K562 (cell line): Measurements from ENCODE around the gene YJEFN3. TPM values are rescaled to one million over a fixed set of nuclear protein-coding genes. Genes with fewer than 3 reads are reported as not detected.

Experiments
- ATAC-seq: fragments of 200-7000 bp; cut with Tn5 transposase; 3 replicates; pipeline ENCODE4 v1.9.1; 2020; ENCODE audit warnings: moderate library complexity
- BruUV-seq: library from RNA; stranded (reverse); fragments of 400-500 nt; replicated peaks from 2 replicates; lab custom pipeline; 2021; lab: Mats Ljungman, UMichigan
- CTCF ChIA-PET: fragments of 300-600 bp; formaldehyde crosslinking; extraction: SDS; loops from one replicate; lab custom pipeline; 2021; ENCODE audit warnings: low intra/inter-chr PET ratio; lab: Yijun Ruan, JAX
- POLR2A ChIA-PET: fragments of 300-600, 350-650 bp; sonication (Branson Sonifier 250); formaldehyde crosslinking; extraction: SDS; loops from one replicate; lab custom pipeline; 2021; ENCODE audit warnings: antibody characterized with exemption, inconsistent platforms; lab: Yijun Ruan, JAX
- DNase-seq, 4 experiments: peaks; one replicate each; pipeline versions ENCODE4 v3.0.0 to v3.0.0-alpha.2; 2011 to 2018; ENCODE audit warnings: low spot score in 3 of 4, mixed read lengths in 3 of 4; ENCODE audit errors: extremely low read depth in 1 of 4
- FAIRE-seq: peaks from 2 replicates; lab custom pipeline; 2011; peaks lifted over from hg19 to GRCh38; lab: Jason Lieb, UNC
- H2AFZ ChIP-seq: 2 replicates; pipeline ENCODE4 v1.6.0; 2011; ENCODE audit warnings: low read depth, low read length, control low read depth, inconsistent platforms
- H3K27ac ChIP-seq: fragments of 200-600 bp; 3 replicates; pipeline ENCODE4 v1.8.0; 2011; ENCODE audit warnings: low read depth, mild to moderate bottlenecking, control low read depth, inconsistent platforms, low read length, moderate library complexity, mixed read lengths; ENCODE audit errors: extremely low read depth
- H3K27me3 ChIP-seq, 2 experiments: fragments of 300-600 bp in 1 of 2; 2 replicates in 1 of 2; 3 replicates in 1 of 2; pipeline versions ENCODE4 v1.6.0 to v1.8.0; 2011; ENCODE audit warnings: inconsistent platforms in 2 of 2, low read length in 2 of 2, mild to moderate bottlenecking in 1 of 2, mixed read lengths in 1 of 2, moderate library complexity in 1 of 2; ENCODE audit not compliant: control insufficient read depth in 2 of 2, insufficient read depth in 2 of 2
- H3K36me3 ChIP-seq: fragments of 300-600 bp; 3 replicates; pipeline ENCODE4 v1.8.0; 2011; ENCODE audit warnings: mild to moderate bottlenecking, low read length, inconsistent platforms; ENCODE audit not compliant: control insufficient read depth, insufficient read depth
- H3K4me1 ChIP-seq, 2 experiments: fragments of 200-600 bp in 1 of 2; replicated peaks in 1 of 2; 2 replicates in 1 of 2; 3 replicates in 1 of 2; pipeline versions ENCODE4 v1.5.1 to v1.8.0; 2011; ENCODE audit warnings: inconsistent platforms in 2 of 2, low read length in 2 of 2, mild to moderate bottlenecking in 1 of 2, mixed read lengths in 1 of 2, moderate library complexity in 1 of 2; ENCODE audit not compliant: control insufficient read depth in 2 of 2, insufficient read depth in 2 of 2
- H3K4me2 ChIP-seq: 2 replicates; pipeline ENCODE4 v1.6.1; 2011; ENCODE audit warnings: low read length, control low read depth, inconsistent platforms, mixed read lengths; ENCODE audit not compliant: insufficient read depth
- H3K4me3 ChIP-seq: fragments of 200-600 bp; sonication (generic), shearing (Covaris generic); 2 replicates; pipeline ENCODE4 v1.5.1; 2016; ENCODE audit warnings: control low read depth, inconsistent platforms
- H3K79me2 ChIP-seq: fragments of 200-600 bp; 3 replicates; pipeline ENCODE4 v1.8.0; 2011; ENCODE audit warnings: low read length, inconsistent platforms; ENCODE audit not compliant: control insufficient read depth, insufficient read depth
- H3K9ac ChIP-seq, 2 experiments: 2 replicates each; pipeline versions ENCODE4 v1.6.0 to v1.6.1; 2011; ENCODE audit warnings: low read depth in 2 of 2, low read length in 2 of 2, control low read depth in 1 of 2, inconsistent platforms in 1 of 2, mild to moderate bottlenecking in 1 of 2, mixed read lengths in 1 of 2; ENCODE audit not compliant: insufficient read depth in 1 of 2
- H3K9me1 ChIP-seq: one replicate; pipeline ENCODE4 v1.6.0; 2011; ENCODE audit warnings: inconsistent platforms, mild to moderate bottlenecking, low read length, moderate library complexity; ENCODE audit not compliant: control insufficient read depth, insufficient read depth
- H3K9me3 ChIP-seq: replicated peaks from 2 replicates; pipeline ENCODE4 v1.5.1; 2011; ENCODE audit warnings: low read depth, low read length, inconsistent platforms; ENCODE audit not compliant: control insufficient read depth, insufficient read depth
- H4K20me1 ChIP-seq: replicated peaks from 2 replicates; pipeline ENCODE4 v1.6.1; 2011; ENCODE audit warnings: low read length, inconsistent platforms, mixed read lengths; ENCODE audit not compliant: control insufficient read depth, insufficient read depth
- AFF4 ChIP-seq: sonication (generic); formaldehyde crosslinking; IDR thresholded peaks from 2 replicates; pipeline ENCODE4 v1.8.0; 2023; ENCODE audit warnings: mild to moderate bottlenecking, missing genetic modification reagents
- ATF2 ChIP-seq: sonication (generic); formaldehyde crosslinking; IDR thresholded peaks from 2 replicates; pipeline ENCODE4 v1.8.1; 2022; ENCODE audit warnings: missing genetic modification reagents
- FOSL1 ChIP-seq: fragments of 200-800 bp; sonication (Bioruptor generic); conservative IDR thresholded peaks from 2 replicates; pipeline ENCODE4 v1.6.1; 2016; ENCODE audit warnings: missing genetic modification characterization, missing compliant biosample characterization
- MXI1 ChIP-seq: IDR thresholded peaks from 2 replicates; pipeline ENCODE4 v1.6.1; 2011; ENCODE audit warnings: low read depth, mild to moderate bottlenecking, improper control_type of control experiment, low read length
- RFX5 ChIP-seq: IDR thresholded peaks from 2 replicates; pipeline ENCODE4 v1.6.1; 2011; ENCODE audit warnings: low read depth, mild to moderate bottlenecking, improper control_type of control experiment, low read length
- SUPT5H ChIP-seq: fragments of 450-650 bp; IDR thresholded peaks from 2 replicates; pipeline ENCODE4 v1.6.1; 2016
- ZNF239 ChIP-seq: fragments of 250-450 bp; sonication (Bioruptor Pico); IDR thresholded peaks from 2 replicates; pipeline ENCODE4 v1.4.0; 2020; ENCODE audit warnings: mild to moderate bottlenecking
- ZNF655 ChIP-seq: fragments of 250-450 bp; sonication (Bioruptor Pico); IDR thresholded peaks from 2 replicates; pipeline ENCODE4 v1.5.0; 2021
- WGBS: fragments of 100-300 bp; shearing (Covaris generic); methylation state at CpG from one replicate; pipeline ENCODE4 v1.1.6; 2016; ENCODE audit warnings: low coverage, mixed read lengths; ENCODE audit not compliant: insufficient coverage; ENCODE audit errors: missing lambda C conversion rate; 5-methylcytosine and 5-hydroxymethylcytosine counted together
- in situ Hi-C: fragments of 300-500 bp; cut with MboI; formaldehyde crosslinking; loops from 4 replicates; pipeline ENCODE4 v1.15.0; 2018; ENCODE audit warnings: inconsistent platforms, mixed read lengths
- intact Hi-C: fragments of 100-400 bp; cut with micrococcal nuclease; formaldehyde crosslinking; loops from 2 replicates; pipeline ENCODE4 v1.14.2; 2022
- polyA plus RNA-seq, 8 experiments: library from polyadenylated mRNA; depleted of rRNA in 4 of 8; stranded (reverse) in 5 of 8; unstranded in 3 of 8; fragments of >200 nt; fragmentation: Nextera tagmentation in 2 of 8; fragmentation: Illumina TruSeq in 1 of 8; extraction: Ambion mirVana in 2 of 8; extraction: Trizol in 1 of 8; gene quantifications; 2 replicates each; pipeline versions ENCODE4 v1.2.1 to v1.2.3, GENCODE V29; 2011 to 2014; ENCODE audit warnings: inconsistent platforms in 1 of 8, missing spikeins in 1 of 8
- total RNA-seq, 7 experiments: library from RNA; depleted of rRNA in 6 of 7; stranded (reverse); fragments of >200 nt in 6 of 7; fragmentation: Illumina TruSeq in 2 of 7; extraction: Trizol in 2 of 7; gene quantifications; 2 replicates each; pipeline versions ENCODE4 v1.2.1 to v1.2.3, GENCODE V29; 2011 to 2021; ENCODE audit warnings: low replicate concordance in 1 of 7

YJEFN3 gene
- total and polyA plus RNA-seq, 9 of the 15 experiments (the other 6 are each of a cell fraction or from before 2014, with no cell fraction given): 0.04 to 5.8 (median 1.3) TPM; not detected in 1

DNA sequence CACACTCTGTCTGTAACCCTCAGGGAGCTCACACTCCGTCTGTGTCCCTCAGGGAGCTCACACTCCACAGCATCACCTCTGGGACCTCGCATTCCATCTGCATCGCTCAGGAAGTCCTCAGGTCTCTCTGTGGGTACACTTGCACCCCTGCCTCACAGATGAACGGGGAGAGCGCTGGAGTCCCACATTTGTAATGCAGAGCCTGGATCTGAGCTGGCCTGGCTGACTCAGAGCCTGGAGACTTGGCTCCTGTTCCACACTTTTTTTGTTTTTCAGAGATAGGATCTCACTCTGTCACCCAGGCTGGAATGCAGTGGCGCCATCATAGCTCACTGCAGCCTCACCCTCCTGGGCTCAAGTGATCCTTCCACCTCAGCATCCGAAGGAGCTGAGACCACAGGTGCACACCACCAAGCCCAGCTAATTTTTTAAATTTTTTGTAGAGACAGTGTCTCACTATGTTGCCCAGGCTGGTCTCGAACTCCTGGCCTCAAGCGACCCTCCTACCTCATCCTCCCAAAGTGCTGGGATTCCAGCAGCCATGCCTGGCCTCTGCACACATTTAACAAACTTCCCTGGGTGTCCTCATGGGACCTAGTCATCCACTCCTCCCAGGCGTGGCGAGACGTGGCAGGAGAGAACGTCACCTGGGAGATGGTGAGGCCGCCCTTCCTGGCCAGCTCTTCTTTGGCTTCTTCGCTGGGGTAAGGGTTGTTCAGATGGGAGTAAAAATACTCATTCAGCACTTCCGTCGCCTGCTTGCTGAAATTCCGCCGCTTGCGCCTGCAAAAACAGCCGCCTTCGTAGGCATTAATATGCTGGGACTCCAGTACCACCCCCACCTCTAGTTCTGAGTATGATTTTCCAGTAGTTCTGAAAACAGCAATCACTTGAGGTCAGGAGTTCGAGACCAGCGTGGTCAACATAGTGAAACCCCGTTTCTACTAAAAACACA is 40.4 kb downstream of the YJEFN3 start:
- BruUV-seq: no TSS peak
- H4K20me1 ChIP-seq: no peaks in the 10 kb centered on the region
- TF ChIP-seq FOSL1 (0 out of 2 replicates have a peak, but pooled peaks have one; percentile 15), RFX5 (no peak), ZNF655 (no peak), ATF2 (CRISPR knock-in tag) (no peak), ZNF239 (no peak), AFF4 (no peak), MXI1 (no peak), SUPT5H (no peak)
- no peak overlapping the region for H3K4me2 ChIP-seq
- ChIA-PET CTCF (no interaction called here), POLR2A (no interaction called here)
- no peak for ATAC-seq
- H3K27me3 ChIP-seq: no peaks in the 10 kb centered on the region
- in situ Hi-C loops (no loop called here), intact Hi-C loops (loop anchor here (10.0 kb wide), 1 partner anchor 176 kb away; no protein-coding TSS in a partner anchor)
- no peak overlapping the region for H3K27ac ChIP-seq
- no peaks in the 10 kb centered on the region for H3K79me2 ChIP-seq
- H3K4me1 ChIP-seq: peaks cover 0 to 3% of the 10 kb centered on the region in 2 experiments; a peak in 2 of 5 replicates
- FAIRE-seq: no peak
- H2AFZ ChIP-seq: no peak overlapping the region
- no peaks in the 10 kb centered on the region for H3K9me1 ChIP-seq
- no peaks in the 10 kb centered on the region for H3K9me3 ChIP-seq
- H3K36me3 ChIP-seq: no peaks in the 10 kb centered on the region
- H3K9ac ChIP-seq: no peak overlapping the region
- 49% methylated on average over 24 of the region's 25 CpGs for whole genome bisulfite sequencing
- H3K4me3 ChIP-seq: no peak overlapping the region
- DNase-seq: no peak
